ENCODE results near the gene FANCD2.

DNA sequence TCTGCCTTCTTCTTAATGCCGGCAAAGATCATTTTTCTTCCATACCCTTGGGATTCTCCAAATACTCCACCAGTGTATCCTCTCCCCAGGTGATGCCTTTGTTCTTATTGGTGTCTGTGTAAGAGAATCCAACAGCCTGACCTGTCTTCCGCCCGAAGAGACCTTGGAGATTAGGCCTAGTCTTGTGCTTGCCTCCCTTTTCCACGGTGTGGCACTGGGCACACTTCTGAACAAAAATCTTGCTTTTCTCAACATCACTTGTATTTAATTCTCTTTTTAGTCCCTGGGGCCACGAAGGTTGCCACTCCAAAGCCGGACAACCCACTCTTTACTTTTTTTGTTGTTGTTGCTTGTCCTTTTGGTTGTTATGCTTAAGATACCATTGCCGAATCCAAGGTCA, 25.6 kb upstream of the FANCD2 start:
- no peak for TF ChIP-seq POLR2AphosphoS5 (IDR thresholded peaks at IDR 0.05; ENCODE audit: borderline replicate concordance, low read depth, low read length)
- TF ChIP-seq EZH2 (IDR thresholded peaks at IDR 0.05), result no peak

All from SK-N-MC (cell line).